GM12878 (cell line): ENCODE measurements around the gene CD63. TPM values are rescaled to one million over a fixed set of nuclear protein-coding genes. Genes with fewer than 3 reads are reported as not detected.

ENCODE experiments used
- ATAC-seq: fragments of 200-7000 bp; cut with Tn5 transposase; 3 replicates; pipeline ENCODE4 v1.9.1; 2020; ENCODE audit warnings: mild to moderate bottlenecking, moderate library complexity
- BruUV-seq: library from RNA; stranded (reverse); fragments of 400-500 nt; replicated peaks from 2 replicates; lab custom pipeline; 2021; lab: Mats Ljungman, UMichigan
- CTCF ChIA-PET: fragments of 300-600 bp; sonication (Branson Sonifier 250); formaldehyde crosslinking; extraction: SDS; loops from one replicate; lab custom pipeline; 2021; ENCODE audit warnings: inconsistent platforms; lab: Yijun Ruan, JAX
- POLR2A ChIA-PET: fragments of 350-600 bp; formaldehyde crosslinking; extraction: SDS; loops from one replicate; lab custom pipeline; 2021; ENCODE audit warnings: inconsistent platforms; lab: Charles Lee
- RAD21 ChIA-PET: fragments of 300-600 bp; sonication (Branson Sonifier 250); formaldehyde crosslinking; loops from one replicate; lab custom pipeline; 2023; ENCODE audit warnings: antibody characterized with exemption; ENCODE audit not compliant: unreplicated experiment; lab: Charles Lee
- SMC1A ChIA-PET: fragments of 300-600 bp; sonication (Branson Sonifier 250); formaldehyde crosslinking; loops from one replicate; lab custom pipeline; 2023; ENCODE audit not compliant: unreplicated experiment, uncharacterized antibody; lab: Charles Lee
- DNase-seq: peaks from one replicate; pipeline ENCODE4 v3.0.0-alpha.2; 2011; ENCODE audit warnings: low read depth, low spot score
- FAIRE-seq: peaks from 3 replicates; lab custom pipeline; 2011; peaks lifted over from hg19 to GRCh38; lab: Jason Lieb, UNC
- H2AFZ ChIP-seq: 2 replicates; pipeline ENCODE4 v1.6.0; 2011; ENCODE audit warnings: low read depth, low read length, control low read depth; ENCODE audit not compliant: control insufficient read depth
- H3K27ac ChIP-seq: 2 replicates; pipeline ENCODE4 v1.5.1; 2011; ENCODE audit warnings: control low read depth; ENCODE audit not compliant: control insufficient read depth, insufficient read depth
- H3K27me3 ChIP-seq, 2 experiments: replicated peaks in 1 of 2; 2 replicates each; pipeline versions ENCODE4 v1.6.0 to v1.6.1; 2011; ENCODE audit warnings: low read length in 1 of 2; ENCODE audit not compliant: control insufficient read depth in 2 of 2, insufficient read depth in 2 of 2
- H3K36me3 ChIP-seq, 2 experiments: 2 replicates each; pipeline ENCODE4 v1.5.1; 2011; ENCODE audit warnings: low read length in 1 of 2; ENCODE audit not compliant: control insufficient read depth in 2 of 2, insufficient read depth in 2 of 2
- H3K4me1 ChIP-seq: 2 replicates; pipeline ENCODE4 v1.6.1; 2011; ENCODE audit warnings: mild to moderate bottlenecking, low read length, moderate library complexity, mixed read lengths; ENCODE audit not compliant: control insufficient read depth, insufficient read depth
- H3K4me2 ChIP-seq: 2 replicates; pipeline ENCODE4 v1.6.0; 2011; ENCODE audit warnings: control low read depth; ENCODE audit not compliant: control insufficient read depth, insufficient read depth
- H3K4me3 ChIP-seq: fragments of 200-600 bp; sonication (generic); 2 replicates; pipeline ENCODE4 v1.5.1; 2016
- H3K79me2 ChIP-seq: 2 replicates; pipeline ENCODE4 v1.6.0; 2011; ENCODE audit warnings: low read length; ENCODE audit not compliant: control insufficient read depth, insufficient read depth
- H3K9ac ChIP-seq: 2 replicates; pipeline ENCODE4 v1.8.0; 2011; ENCODE audit warnings: low read length, control low read depth, mixed read lengths; ENCODE audit not compliant: control insufficient read depth, insufficient read depth
- H3K9me3 ChIP-seq: replicated peaks from 3 replicates; pipeline ENCODE4 v1.5.1; 2011; ENCODE audit warnings: mild to moderate bottlenecking, low read length; ENCODE audit not compliant: control insufficient read depth, insufficient read depth
- H4K20me1 ChIP-seq: 2 replicates; pipeline ENCODE4 v1.6.0; 2011; ENCODE audit not compliant: control insufficient read depth, insufficient read depth
- BHLHE40 ChIP-seq, 2 experiments: fragments of 450-650 bp in 1 of 2; IDR thresholded peaks; 2 replicates each; pipeline ENCODE4 v1.6.1; 2011 to 2017; ENCODE audit warnings: low read depth in 2 of 2, borderline replicate concordance in 1 of 2, improper control_type of control experiment in 1 of 2, low read length in 1 of 2, mild to moderate bottlenecking in 1 of 2
- KDM1A ChIP-seq: fragments of 200-600 bp; sonication (generic); IDR thresholded peaks from 2 replicates; pipeline ENCODE4 v1.6.1; 2016; ENCODE audit warnings: borderline replicate concordance
- SREBF2 ChIP-seq: IDR thresholded peaks from 2 replicates; pipeline ENCODE4 v1.6.1; 2012; ENCODE audit warnings: mild to moderate bottlenecking, low read length
- STAT3 ChIP-seq: IDR thresholded peaks from 2 replicates; pipeline ENCODE4 v1.6.1; 2011; ENCODE audit warnings: low read depth, low read length, improper control_type of control experiment
- TCF3 ChIP-seq: IDR thresholded peaks from 2 replicates; pipeline ENCODE4 v1.6.1; 2012; ENCODE audit warnings: low read depth, mild to moderate bottlenecking, low read length, borderline replicate concordance; ENCODE audit not compliant: insufficient read depth
- ZNF217 ChIP-seq: fragments of 450-650 bp; IDR thresholded peaks from 2 replicates; pipeline ENCODE4 v1.6.1; 2017; ENCODE audit warnings: antibody characterized with exemption, mild to moderate bottlenecking
- WGBS: methylation state at CpG from one replicate; pipeline ENCODE4 v1.1.6; 2016; ENCODE audit warnings: low lambda C conversion rate; ENCODE audit not compliant: insufficient replicate concordance, insufficient coverage; ENCODE audit errors: missing lambda C conversion rate; 5-methylcytosine and 5-hydroxymethylcytosine counted together
- in situ Hi-C: fragments of 300-500 bp; cut with MboI; formaldehyde crosslinking; loops from 9 replicates; pipeline ENCODE4 v1.14.3; 2018; ENCODE audit warnings: mixed read lengths
- intact Hi-C: fragments of 100-400 bp; cut with micrococcal nuclease; formaldehyde crosslinking; loops from one replicate; pipeline ENCODE4 v1.14.2; 2022; ENCODE audit not compliant: unreplicated experiment
- polyA plus RNA-seq, 11 experiments: library from polyadenylated mRNA; depleted of rRNA in 4 of 11; unstranded in 6 of 11; stranded (reverse) in 5 of 11; fragments of >200 nt; fragmentation: Nextera tagmentation in 4 of 11; fragmentation: Illumina TruSeq in 1 of 11; extraction: Ambion mirVana in 4 of 11; extraction: Trizol in 1 of 11; gene quantifications; 1 replicate in 1 of 11; 2 replicates in 10 of 11; pipeline versions ENCODE4 v1.2.1 to v1.2.3, GENCODE V29; 2011 to 2016; ENCODE audit warnings: inconsistent platforms in 2 of 11, missing spikeins in 2 of 11, low read depth in 1 of 11
- total RNA-seq, 4 experiments: library from RNA; depleted of rRNA in 3 of 4; stranded (reverse); fragments of >200 nt in 3 of 4; fragmentation: Illumina TruSeq in 1 of 4; extraction: Trizol in 1 of 4; gene quantifications; 2 replicates each; pipeline versions ENCODE4 v1.2.1 to v1.2.3, GENCODE V29; 2013 to 2021

The CD63 gene
- total and polyA plus RNA-seq, 10 of the 15 experiments (the other 5 are each of a cell fraction or from before 2014, with no cell fraction given) = 147 to 220 (median 183) TPM

- ChIA-PET SMC1A (interaction anchor here (0.6 to 5.2 kb wide), 52 partner anchors 8 to 454 kb away, joined by 3 to 51 read pairs (median 8); partner anchors contain the start of genes BLOC1S1, CD63, DGKA and ESYT1), CTCF (interaction anchor here (0.6 to 7.1 kb wide), 71 partner anchors 8 to 890 kb away, joined by 3 to 205 read pairs (median 8); partner anchors contain the start of genes BLOC1S1, CD63, DGKA and DNAJC14), POLR2A (interaction anchor here (0.5 to 2.9 kb wide), 18 partner anchors 7 to 388 kb away, joined by 3 to 36 read pairs (median 6); partner anchors contain the start of genes CD63, DNAJC14, PA2G4 and PYM1), RAD21 (interaction anchor here (0.5 to 7.7 kb wide), 51 partner anchors 9 to 764 kb away, joined by 3 to 113 read pairs (median 8); partner anchors contain the start of genes BLOC1S1, CD63, DNAJC14 and ESYT1)
- BruUV-seq = no TSS peak
- peak overlapping the region; percentile 78 for H3K4me3 ChIP-seq
- no peaks in the 10 kb centered on the region for H3K9me3 ChIP-seq
- in situ Hi-C loops = loop anchor here (5.0 kb wide), 2 partner anchors 205 to 295 kb away; no protein-coding TSS in a partner anchor
- H3K9ac ChIP-seq = peak overlapping the region; percentile 79
- peak overlapping the region; percentile 45 for H3K27ac ChIP-seq
- H2AFZ ChIP-seq = peak overlapping the region; percentile 91
- H3K36me3 ChIP-seq = no peaks in the 10 kb centered on the region
- peak; percentile 49 for ATAC-seq
- no peaks in the 10 kb centered on the region for H3K79me2 ChIP-seq
- H3K27me3 ChIP-seq = no peaks in the 10 kb centered on the region
- 0 out of 2 replicates have a peak, but pooled peaks have one; percentile 1 for TF ChIP-seq TCF3
- no peak for TF ChIP-seq STAT3
- no peak for TF ChIP-seq SREBF2
- no peak for TF ChIP-seq KDM1A
- no peak for TF ChIP-seq BHLHE40 (IDR thresholded peaks at IDR 0.05; ENCODE audit: borderline replicate concordance in 1 of 2, low read depth in 2 of 2, low read length in 1 of 2)
- no peak for TF ChIP-seq ZNF217
- WGBS = 43% methylated on average over 4 of the region's 4 CpGs
- intact Hi-C loops = loop anchor here (1.0 to 10.0 kb wide), 12 partner anchors 8 to 447 kb away; partner anchors contain the start of genes BLOC1S1, CD63, RPL41 and RPS26
- FAIRE-seq = no peak
- no peak for DNase-seq
- H3K4me2 ChIP-seq = peak overlapping the region; percentile 91
- peaks cover 7% of the 10 kb centered on the region for H3K4me1 ChIP-seq
- no peaks in the 10 kb centered on the region for H4K20me1 ChIP-seq
These were observed 8.8 kb upstream of the CD63 start for GRCh38 chr12:55737581-55738122.
